Fibroblast of lung (primary cell): ENCODE results near the gene SLC17A3. TPM values are rescaled to one million over a fixed set of nuclear protein-coding genes. Genes with fewer than 3 reads are reported as not detected.

ENCODE experiments used
- DNase-seq, 2 donors: peaks; one replicate each; pipeline versions ENCODE4 v3.0.0 to v3.0.0-alpha.2; 2010; ENCODE audit warnings: low read depth in 2 of 2
- H2AFZ ChIP-seq: 2 replicates; pipeline ENCODE4 v1.5.1; 2012; ENCODE audit warnings: low read length, control low read depth, inconsistent platforms
- H3K27ac ChIP-seq: 2 replicates; pipeline ENCODE4 v1.5.1; 2011; ENCODE audit warnings: low read length, control low read depth; ENCODE audit not compliant: insufficient read depth
- H3K27me3 ChIP-seq: 2 replicates; pipeline ENCODE4 v1.5.1; 2011; ENCODE audit warnings: mild to moderate bottlenecking, low read length; ENCODE audit not compliant: control insufficient read depth, insufficient read depth
- H3K36me3 ChIP-seq: 2 replicates; pipeline ENCODE4 v1.5.1; 2011; ENCODE audit warnings: low read length; ENCODE audit not compliant: control insufficient read depth, insufficient read depth
- H3K4me1 ChIP-seq: 2 replicates; pipeline ENCODE4 v1.5.1; 2011; ENCODE audit warnings: low read length; ENCODE audit not compliant: control insufficient read depth, insufficient read depth; ENCODE audit errors: extremely low read depth
- H3K4me2 ChIP-seq: 2 replicates; pipeline ENCODE4 v1.5.1; 2011; ENCODE audit warnings: low read length, control low read depth; ENCODE audit not compliant: insufficient read depth; ENCODE audit errors: extremely low read depth
- H3K4me3 ChIP-seq, 4 experiments: fragments of 200-600 bp in 1 of 4; sonication (generic) in 1 of 4; replicated peaks in 1 of 4; 2 replicates each; pipeline ENCODE4 v1.5.1; 2011 to 2016; ENCODE audit warnings: low read length in 4 of 4, low read depth in 3 of 4, mild to moderate bottlenecking in 3 of 4, control low read depth in 2 of 4, inconsistent platforms in 1 of 4, mixed read lengths in 1 of 4; ENCODE audit not compliant: insufficient read depth in 1 of 4; ENCODE audit errors: control extremely low read depth in 1 of 4
- H3K79me2 ChIP-seq: 2 replicates; pipeline ENCODE4 v1.5.1; 2012; ENCODE audit warnings: mild to moderate bottlenecking, low read length, inconsistent platforms; ENCODE audit not compliant: control insufficient read depth, insufficient read depth
- H3K9ac ChIP-seq: 2 replicates; pipeline ENCODE4 v1.5.1; 2011; ENCODE audit warnings: mild to moderate bottlenecking, low read length, control low read depth; ENCODE audit not compliant: insufficient read depth
- H3K9me3 ChIP-seq: 2 replicates; pipeline ENCODE4 v1.5.1; 2012; ENCODE audit warnings: low read depth, low read length; ENCODE audit not compliant: control insufficient read depth, insufficient read depth
- H4K20me1 ChIP-seq: 2 replicates; pipeline ENCODE4 v1.5.1; 2011; ENCODE audit warnings: low read length; ENCODE audit not compliant: control insufficient read depth, insufficient read depth; ENCODE audit errors: extremely low read depth
- CTCF ChIP-seq, 2 donors: IDR thresholded peaks in 1 of 2; conservative IDR thresholded peaks in 1 of 2; 1 replicate in 1 of 2; 2 replicates in 1 of 2; pipeline ENCODE4 v1.5.1; 2011 to 2012; ENCODE audit warnings: low read length in 2 of 2, control low read depth in 1 of 2, inconsistent platforms in 1 of 2, low read depth in 1 of 2, mild to moderate bottlenecking in 1 of 2
- EZH2 ChIP-seq: IDR thresholded peaks from 2 replicates; pipeline ENCODE4 v1.5.1; 2012; ENCODE audit warnings: low read length, control low read depth, mild to moderate bottlenecking; ENCODE audit errors: missing control alignments
- polyA plus RNA-seq, 2 donors: library from polyadenylated mRNA; depleted of rRNA in 1 of 2; stranded (reverse) in 1 of 2; unstranded in 1 of 2; fragments of >200 nt; gene quantifications; 2 replicates each; pipeline ENCODE4 v1.2.1, GENCODE V29; 2011 to 2012; ENCODE audit warnings: missing spikeins in 1 of 2
- total RNA-seq: library from RNA; depleted of rRNA; stranded (reverse); fragments of >200 nt; gene quantifications from 2 replicates; pipeline ENCODE4 v1.2.1, GENCODE V29; 2014

The SLC17A3 gene
- total and polyA plus RNA-seq, 2 donors (not counting 1 experiment from before 2014, with no cell fraction given): 0.06 TPM; not detected in 1

DNA sequence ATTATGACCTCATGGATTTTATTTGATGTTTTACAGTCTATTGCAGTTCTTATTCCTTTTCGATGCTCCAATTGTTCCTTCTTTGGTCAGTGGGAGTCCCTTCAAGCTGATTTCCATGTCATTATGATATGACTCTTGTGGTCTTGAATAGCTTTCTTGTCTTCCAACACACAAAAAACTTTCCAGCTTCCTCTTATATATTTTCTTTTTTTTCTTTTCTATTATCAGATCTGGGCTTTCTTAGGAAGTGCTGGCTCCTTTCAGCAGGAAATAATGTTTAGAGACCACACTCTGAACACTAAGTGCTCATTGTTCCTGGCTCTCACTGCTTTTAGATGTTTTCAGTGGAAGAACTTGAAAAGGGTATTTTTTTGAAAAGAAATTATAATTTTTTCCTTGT, 39.1 kb downstream of the SLC17A3 start:
- H3K27me3 ChIP-seq: no peaks in the 10 kb centered on the region
- no peaks in the 10 kb centered on the region for H3K36me3 ChIP-seq
- H2AFZ ChIP-seq: no peak overlapping the region
- DNase-seq: no peak
- H3K9ac ChIP-seq: no peak overlapping the region
- TF ChIP-seq CTCF (conservative IDR thresholded peaks at IDR 0.05 in 1 of 2, IDR thresholded peaks at IDR 0.05 in 1 of 2; ENCODE audit: low read depth in 1 of 2, low read length in 2 of 2) (no peak), EZH2 (no peak)
- H4K20me1 ChIP-seq: no peaks in the 10 kb centered on the region
- H3K79me2 ChIP-seq: no peaks in the 10 kb centered on the region
- no peak overlapping the region for H3K4me3 ChIP-seq
- no peaks in the 10 kb centered on the region for H3K4me1 ChIP-seq
- no peak overlapping the region for H3K27ac ChIP-seq
- no peak overlapping the region for H3K4me2 ChIP-seq
- no peaks in the 10 kb centered on the region for H3K9me3 ChIP-seq

DNA sequence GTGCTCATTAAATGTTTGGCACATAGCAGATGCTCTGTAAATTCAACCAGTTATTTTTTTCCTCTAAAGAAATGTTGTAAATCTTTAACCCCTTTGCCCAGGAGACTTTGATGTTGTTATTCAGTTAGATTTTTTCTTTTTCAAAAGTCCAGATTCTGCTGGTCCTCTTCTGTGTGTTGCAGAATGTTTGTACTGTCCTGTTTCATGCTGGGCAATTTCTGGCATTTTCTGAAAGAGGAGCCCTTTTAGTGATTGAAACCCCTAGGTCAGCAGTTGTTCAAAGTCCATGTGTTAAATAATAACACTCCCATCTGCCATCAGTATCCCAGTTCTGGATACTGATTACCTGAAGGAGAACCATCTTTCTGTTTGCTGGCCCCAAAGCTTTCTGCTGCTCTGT, 40.9 kb downstream of the SLC17A3 start:
- Histone ChIP-seq H3K9ac (no peak overlapping the region), H3K79me2 (no peaks in the 10 kb centered on the region), H3K4me1 (no peaks in the 10 kb centered on the region), H3K4me3 (no peak overlapping the region), H4K20me1 (no peaks in the 10 kb centered on the region), H3K9me3 (no peaks in the 10 kb centered on the region), H3K36me3 (no peaks in the 10 kb centered on the region), H2AFZ (no peak overlapping the region), H3K4me2 (no peak overlapping the region), H3K27ac (no peak overlapping the region), H3K27me3 (no peaks in the 10 kb centered on the region)
- TF ChIP-seq CTCF (conservative IDR thresholded peaks at IDR 0.05 in 1 of 2, IDR thresholded peaks at IDR 0.05 in 1 of 2; ENCODE audit: low read depth in 1 of 2, low read length in 2 of 2): no peak
- TF ChIP-seq EZH2: no peak
- DNase-seq: no peak

GRCh38 chr6:25832670-25833069, 41.4 kb downstream of the SLC17A3 start:
- H4K20me1 ChIP-seq: no peaks in the 10 kb centered on the region
- DNase-seq: no peak
- no peaks in the 10 kb centered on the region for H3K4me1 ChIP-seq
- H3K4me2 ChIP-seq: no peak overlapping the region
- H2AFZ ChIP-seq: no peak overlapping the region
- H3K4me3 ChIP-seq: no peak overlapping the region
- no peak overlapping the region for H3K27ac ChIP-seq
- H3K79me2 ChIP-seq: no peaks in the 10 kb centered on the region
- H3K9ac ChIP-seq: no peak overlapping the region
- H3K9me3 ChIP-seq: no peaks in the 10 kb centered on the region
- no peaks in the 10 kb centered on the region for H3K27me3 ChIP-seq
- no peaks in the 10 kb centered on the region for H3K36me3 ChIP-seq
- TF ChIP-seq CTCF (conservative IDR thresholded peaks at IDR 0.05 in 1 of 2, IDR thresholded peaks at IDR 0.05 in 1 of 2; ENCODE audit: low read depth in 1 of 2, low read length in 2 of 2) (no peak), EZH2 (no peak)
